Activated naive CD4-positive, alpha-beta T cell treated with anti-CD3 and anti-CD28 coated beads, Interleukin-2, amount 50 U/mL, for 72 hours (primary cell): ENCODE measurements around the gene HMGXB3. TPM values are rescaled to one million over a fixed set of nuclear protein-coding genes. Genes with fewer than 3 reads are reported as not detected.
"Not testable (repeated sequence)": the region's sequence is repeated elsewhere in the genome, so short reads cannot be mapped to it uniquely, and the experiment has no call there.

Experiments
- ATAC-seq, 2 donors: fragments of 150-1000 bp; cut with Tn5 transposase; 2 replicates each; pipeline ENCODE4 v1.10.0; 2021; ENCODE audit warnings: mild to moderate bottlenecking in 2 of 2, moderate library complexity in 2 of 2
- DNase-seq, 2 donors: peaks; one replicate each; pipeline ENCODE4 v3.0.0; 2021 to 2022; ENCODE audit warnings: low spot score in 2 of 2
- H3K27ac Mint-ChIP-seq, 2 donors: one replicate each; pipeline ENCODE4 v1.8.0; 2022; ENCODE audit warnings: mild to moderate bottlenecking in 2 of 2, mixed read lengths in 2 of 2
- H3K36me3 Mint-ChIP-seq, 2 donors: one replicate each; pipeline ENCODE4 v1.8.0; 2022; ENCODE audit warnings: mixed read lengths in 2 of 2
- H3K9me3 Mint-ChIP-seq, 2 donors: one replicate each; pipeline ENCODE4 v1.8.0; 2022; ENCODE audit warnings: mixed read lengths in 2 of 2
- total RNA-seq, 2 donors: library from RNA; stranded (reverse); gene quantifications; one replicate each; pipeline ENCODE4 v1.2.3, GENCODE V29; 2022

Gene HMGXB3
- total RNA-seq, 2 donors from 2014 or later = 19.9 to 40.8 TPM

- no peak for ATAC-seq
- Mint-ChIP-seq H3K27ac (no peak overlapping the region), H3K9me3 (no peaks in the 10 kb centered on the region), H3K36me3 (no peaks in the 10 kb centered on the region)
- DNase-seq = no peak
These were observed 81.2 kb downstream of the HMGXB3 start for GRCh38 chr5:150081541-150082283.

- Mint-ChIP-seq H3K27ac (no peak overlapping the region), H3K36me3 (no peaks in the 10 kb centered on the region), H3K9me3 (no peaks in the 10 kb centered on the region)
- DNase-seq (no peak), ATAC-seq (no peak)
These were observed 81.8 kb downstream of the HMGXB3 start for GRCh38 chr5:150082374-150082773.

- no peak for ATAC-seq
- no peak overlapping the region for H3K27ac Mint-ChIP-seq
These were observed 82.3 kb downstream of the HMGXB3 start for GRCh38 chr5:150082889-150083288.

GRCh38 chr5:150084754-150085153 lies 84.2 kb downstream of the HMGXB3 start:
- H3K36me3 Mint-ChIP-seq, ATAC-seq: not testable (repeated sequence)

More at GRCh38 chr5:150082889-150083288, 82.3 kb downstream of the HMGXB3 start:
- H3K36me3 Mint-ChIP-seq = no peaks in the 10 kb centered on the region
- no peaks in the 10 kb centered on the region for H3K9me3 Mint-ChIP-seq
- DNase-seq = no peak

GRCh38 chr5:150085191-150085912 lies 84.8 kb downstream of the HMGXB3 start:
- ATAC-seq (no peak), DNase-seq (no peak)
- Mint-ChIP-seq H3K27ac (no peak overlapping the region), H3K9me3 (no peaks in the 10 kb centered on the region), H3K36me3 (no peaks in the 10 kb centered on the region)

More at GRCh38 chr5:150084754-150085153, 84.2 kb downstream of the HMGXB3 start:
- H3K9me3 Mint-ChIP-seq, H3K27ac Mint-ChIP-seq, DNase-seq: not testable (repeated sequence)

- H3K9me3 Mint-ChIP-seq = no peaks in the 10 kb centered on the region
- no peaks in the 10 kb centered on the region for H3K36me3 Mint-ChIP-seq
- DNase-seq = no peak
- no peak within 1 kb of the TSS for H3K27ac Mint-ChIP-seq
- ATAC-seq = no peak
These were observed 85.6 kb downstream of the HMGXB3 start, which contains the start of gene CSF1R for GRCh38 chr5:150085950-150086715. CSF1R (minus strand) TSS chr5:150086554; CDS start chr5:150086427, 127 bp downstream.

- peak overlapping the region in 1 of 2 donors; percentile 77 for H3K27ac Mint-ChIP-seq
- no peaks in the 10 kb centered on the region for H3K36me3 Mint-ChIP-seq
- peak; percentile 33 to 95 for ATAC-seq
- H3K9me3 Mint-ChIP-seq = peaks cover 0 to 8% of the 10 kb centered on the region in 2 donors
- DNase-seq = no peak
These were observed 91.7 kb downstream of the HMGXB3 start for GRCh38 chr5:150092159-150092787.

GRCh38 chr5:150097152-150097551 lies 96.6 kb downstream of the HMGXB3 start:
- H3K36me3 Mint-ChIP-seq = no peaks in the 10 kb centered on the region
- ATAC-seq = no peak

GRCh38 chr5:150101023-150101422 lies 100.5 kb downstream of the HMGXB3 start:
- no peak for DNase-seq
- Mint-ChIP-seq H3K36me3 (no peaks in the 10 kb centered on the region), H3K9me3 (no peaks in the 10 kb centered on the region), H3K27ac (no peak overlapping the region)
- no peak for ATAC-seq

More at GRCh38 chr5:150097152-150097551, 96.6 kb downstream of the HMGXB3 start:
- no peak overlapping the region for H3K27ac Mint-ChIP-seq
- no peak for DNase-seq
- H3K9me3 Mint-ChIP-seq = peaks cover 0 to 8% of the 10 kb centered on the region in 2 donors

Other genes with a start within 250 kb of the HMGXB3 start
- not detected for gene PDE6A, start 55.9 kb upstream of the HMGXB3 start, total RNA-seq
- 1 to 10 TPM; 3.9 to 8.4 TPM for gene SLC26A2, start 40.0 kb upstream of the HMGXB3 start, total RNA-seq
- gene TIGD6, start 85 bp upstream of the HMGXB3 start, total RNA-seq = 1 to 10 TPM; 1.9 to 3.0 TPM
- 1 to 10 TPM in 1 of 2 donors, not detected in 1; 5.2 TPM for gene CSF1R, start 85.8 kb downstream of the HMGXB3 start, total RNA-seq
- gene PDGFRB, start 155.1 kb downstream of the HMGXB3 start, total RNA-seq = under 1 TPM; 0.64 to 0.89 TPM
- not detected for gene CDX1, start 166.0 kb downstream of the HMGXB3 start, total RNA-seq
- not detected for gene SLC6A7, start 189.3 kb downstream of the HMGXB3 start, total RNA-seq